ENCODE measurements around the gene NAA50.
A peak's percentile ranks its signal among the peaks of the same experiment; 100 is the strongest.

The NAA50 gene

GRCh38 chr3:113685124-113685523 lies 60.9 kb downstream of the NAA50 start:
- no peak for DNase-seq (ENCODE audit: low spot score)

- DNase-seq (ENCODE audit: low spot score): no peak
These were observed 61.7 kb downstream of the NAA50 start for GRCh38 chr3:113684271-113684819.

GRCh38 chr3:113678773-113679172 lies 67.3 kb downstream of the NAA50 start:
- no peak for DNase-seq (ENCODE audit: low spot score)

- DNase-seq (ENCODE audit: low spot score): no peak
These were observed 68.3 kb downstream of the NAA50 start for GRCh38 chr3:113677737-113678136.

- no peak for DNase-seq (ENCODE audit: low spot score)
These were observed 69.8 kb downstream of the NAA50 start for GRCh38 chr3:113676261-113676660.

GRCh38 chr3:113673593-113673992 lies 72.5 kb downstream of the NAA50 start:
- DNase-seq (ENCODE audit: low spot score): no peak

- peak; percentile 17 for DNase-seq (ENCODE audit: low spot score)
These were observed 78.0 kb downstream of the NAA50 start for GRCh38 chr3:113668015-113668414.
